ENCODE results near the gene SCYL1.

- TF ChIP-seq CTCF (IDR thresholded peaks at IDR 0.05; ENCODE audit: low read length) (no peak), EZH2phosphoT487 (IDR thresholded peaks at IDR 0.05; ENCODE audit: low read length) (no peak), EZH2 (optimal IDR thresholded peaks at IDR 0.05; ENCODE audit: low read depth, low read length) (no peak)
These were observed 53.3 kb downstream of the SCYL1 start for GRCh38 chr11:65578134-65578533.

Measured in MM.1S (cell line).